Nephron progenitor cell (in vitro differentiated cells): Measurements from ENCODE around the gene NOS1AP.
A peak's percentile ranks its signal among the peaks of the same experiment; 100 is the strongest.
"Not testable (repeated sequence)": the region's sequence is repeated elsewhere in the genome, so short reads cannot be mapped to it uniquely, and the experiment has no call there.

ENCODE experiments used
- DNase-seq: peaks from one replicate; pipeline ENCODE4 v3.0.0; 2021
- H3K27ac Mint-ChIP-seq: 2 replicates; pipeline ENCODE4 v1.8.0; 2021; ENCODE audit warnings: mild to moderate bottlenecking, moderate library complexity, mixed read lengths
- H3K27me3 Mint-ChIP-seq: 2 replicates; pipeline ENCODE4 v1.8.0; 2021; ENCODE audit warnings: mild to moderate bottlenecking, low read depth, mixed read lengths; ENCODE audit not compliant: poor library complexity
- H3K36me3 Mint-ChIP-seq: 2 replicates; pipeline ENCODE4 v1.8.0; 2021; ENCODE audit warnings: low read depth, mixed read lengths
- H3K4me1 Mint-ChIP-seq: 2 replicates; pipeline ENCODE4 v1.8.0; 2021; ENCODE audit warnings: mixed read lengths
- H3K4me3 Mint-ChIP-seq: 2 replicates; pipeline ENCODE4 v1.8.0; 2021; ENCODE audit warnings: mild to moderate bottlenecking, moderate library complexity, mixed read lengths
- H3K9me3 Mint-ChIP-seq: 2 replicates; pipeline ENCODE4 v1.8.0; 2021; ENCODE audit warnings: mild to moderate bottlenecking, moderate library complexity, mixed read lengths
- TF ChIP-seq, protein P1 (sequence below): fragments of 200-600 bp; sonication (generic); IDR thresholded peaks from 2 replicates; pipeline ENCODE4 v1.5.0; 2021; ENCODE audit warnings: antibody characterized with exemption

NOS1AP gene

DNA sequence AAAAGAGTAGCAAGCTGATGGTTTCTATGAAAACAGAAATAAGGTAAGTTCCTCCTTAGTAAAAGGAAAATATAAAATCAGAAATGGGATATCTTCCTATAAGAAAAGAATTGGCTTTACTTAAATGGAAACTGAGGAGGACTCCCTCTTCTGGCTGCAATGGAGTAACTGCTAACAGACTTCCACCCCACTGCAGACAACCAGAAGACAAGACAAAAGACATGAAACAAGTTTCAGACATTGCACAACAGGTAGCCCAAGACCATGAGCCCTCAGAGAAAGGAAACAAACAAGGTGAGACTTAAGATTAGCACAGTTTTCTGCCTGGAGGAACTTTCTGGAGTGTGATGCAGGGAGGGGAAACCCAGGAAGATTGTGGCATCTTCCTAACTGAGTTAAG lies 28.8 kb upstream of the NOS1AP start:
- Mint-ChIP-seq H3K4me3 (no peak overlapping the region), H3K4me1 (no peaks in the 10 kb centered on the region), H3K27me3 (peaks cover 11% of the 10 kb centered on the region), H3K36me3 (no peaks in the 10 kb centered on the region), H3K27ac (no peak overlapping the region), H3K9me3 (peaks cover 16% of the 10 kb centered on the region)
- TF ChIP-seq, protein P1, sequence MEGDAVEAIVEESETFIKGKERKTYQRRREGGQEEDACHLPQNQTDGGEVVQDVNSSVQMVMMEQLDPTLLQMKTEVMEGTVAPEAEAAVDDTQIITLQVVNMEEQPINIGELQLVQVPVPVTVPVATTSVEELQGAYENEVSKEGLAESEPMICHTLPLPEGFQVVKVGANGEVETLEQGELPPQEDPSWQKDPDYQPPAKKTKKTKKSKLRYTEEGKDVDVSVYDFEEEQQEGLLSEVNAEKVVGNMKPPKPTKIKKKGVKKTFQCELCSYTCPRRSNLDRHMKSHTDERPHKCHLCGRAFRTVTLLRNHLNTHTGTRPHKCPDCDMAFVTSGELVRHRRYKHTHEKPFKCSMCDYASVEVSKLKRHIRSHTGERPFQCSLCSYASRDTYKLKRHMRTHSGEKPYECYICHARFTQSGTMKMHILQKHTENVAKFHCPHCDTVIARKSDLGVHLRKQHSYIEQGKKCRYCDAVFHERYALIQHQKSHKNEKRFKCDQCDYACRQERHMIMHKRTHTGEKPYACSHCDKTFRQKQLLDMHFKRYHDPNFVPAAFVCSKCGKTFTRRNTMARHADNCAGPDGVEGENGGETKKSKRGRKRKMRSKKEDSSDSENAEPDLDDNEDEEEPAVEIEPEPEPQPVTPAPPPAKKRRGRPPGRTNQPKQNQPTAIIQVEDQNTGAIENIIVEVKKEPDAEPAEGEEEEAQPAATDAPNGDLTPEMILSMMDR, result peak; percentile 30
- DNase-seq, result no peak

DNA sequence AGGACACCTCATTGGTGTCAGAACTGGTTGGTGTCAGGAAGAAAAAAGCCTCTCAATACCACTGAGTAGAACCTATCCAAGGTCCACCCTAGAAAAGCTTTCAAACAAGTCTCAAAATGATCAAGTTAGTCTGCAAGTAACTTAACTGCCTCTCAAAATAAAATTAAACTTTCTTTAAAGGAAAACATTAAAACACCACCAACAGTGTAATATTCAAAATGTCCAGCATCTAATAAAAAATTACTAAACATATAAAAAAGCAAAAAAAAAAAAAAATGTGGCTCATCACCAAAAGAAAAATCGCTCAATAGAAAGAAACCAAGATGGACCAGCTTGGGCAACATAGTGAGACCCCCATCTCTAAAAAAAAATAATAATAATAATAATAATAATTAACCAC lies 27.1 kb upstream of the NOS1AP start:
- Mint-ChIP-seq H3K27me3 (peaks cover 21% of the 10 kb centered on the region), H3K36me3 (no peaks in the 10 kb centered on the region), H3K27ac (no peak overlapping the region), H3K9me3 (peaks cover 16% of the 10 kb centered on the region), H3K4me3 (no peak overlapping the region), H3K4me1 (no peaks in the 10 kb centered on the region)
- no peak for DNase-seq
- TF ChIP-seq, protein P1, result no peak

DNA sequence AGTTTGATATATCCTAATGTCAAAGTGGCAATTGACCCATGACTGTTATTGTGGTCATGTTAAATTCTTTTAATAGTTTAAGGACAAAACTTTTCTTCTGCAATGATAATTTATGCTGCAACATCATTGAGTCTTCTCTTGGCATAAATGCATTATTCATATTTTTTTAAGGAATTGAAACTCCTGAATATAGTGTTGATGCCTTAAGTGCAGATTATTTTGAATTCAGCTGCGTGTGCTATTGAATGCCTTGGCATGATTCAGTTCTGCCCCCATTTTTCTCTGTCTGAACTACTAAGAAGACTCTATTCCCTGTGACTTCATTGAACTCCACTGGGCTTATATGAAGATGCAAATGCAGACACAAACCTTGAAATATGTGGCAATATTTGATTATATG lies 22.6 kb upstream of the NOS1AP start:
- H3K27me3 Mint-ChIP-seq, result peaks cover 34% of the 10 kb centered on the region

DNA sequence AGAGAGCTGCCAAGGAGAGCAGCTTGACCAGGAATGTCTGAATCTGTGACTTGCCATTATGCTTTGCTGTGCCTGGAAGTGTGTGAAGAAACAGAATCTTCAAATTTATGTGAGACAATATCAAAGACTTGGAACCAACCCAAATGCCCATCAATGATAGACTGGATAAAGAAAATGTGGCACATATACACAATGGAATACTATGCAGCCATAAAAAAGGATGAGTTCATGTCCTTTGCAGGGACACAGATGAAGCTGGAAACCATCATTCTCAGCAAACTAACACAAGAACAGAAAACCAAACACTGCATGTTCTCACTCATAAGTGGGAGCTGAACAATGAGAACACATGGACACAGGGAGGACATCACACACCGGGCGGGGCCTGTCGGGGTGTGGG lies 15.5 kb upstream of the NOS1AP start:
- DNase-seq, H3K9me3 Mint-ChIP-seq, H3K4me3 Mint-ChIP-seq, H3K36me3 Mint-ChIP-seq, H3K27ac Mint-ChIP-seq, H3K4me1 Mint-ChIP-seq: not testable (repeated sequence)
- H3K27me3 Mint-ChIP-seq, result peaks cover 13% of the 10 kb centered on the region

More for the DNA sequence above, 22.6 kb upstream of the NOS1AP start:
- TF ChIP-seq, protein P1, result no peak
- H3K4me3 Mint-ChIP-seq, result no peak overlapping the region
- no peak for DNase-seq
- no peaks in the 10 kb centered on the region for H3K36me3 Mint-ChIP-seq
- H3K9me3 Mint-ChIP-seq, result peaks cover 12% of the 10 kb centered on the region
- no peak overlapping the region for H3K27ac Mint-ChIP-seq
- no peaks in the 10 kb centered on the region for H3K4me1 Mint-ChIP-seq

DNA sequence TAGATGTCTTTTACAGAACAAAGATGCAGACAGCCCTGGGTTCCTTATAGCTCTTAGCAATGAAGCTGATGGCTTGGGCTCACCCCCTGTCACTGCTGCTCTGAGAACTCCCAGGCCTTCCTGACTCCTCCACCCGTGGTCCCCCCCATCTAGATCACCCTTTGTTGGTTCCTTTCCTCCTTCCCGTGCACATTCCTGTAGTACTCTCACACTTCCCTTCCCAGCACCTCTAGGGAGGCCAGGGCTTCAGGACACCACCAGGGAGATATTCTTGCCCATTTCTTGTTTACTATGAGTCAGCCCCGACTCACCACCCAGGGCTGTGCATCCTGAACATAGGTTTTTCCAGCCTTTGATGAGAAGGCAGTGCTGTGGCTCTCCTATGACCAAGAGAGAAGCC lies 14.4 kb upstream of the NOS1AP start:
- no peak for DNase-seq
- Mint-ChIP-seq H3K27ac (no peak overlapping the region), H3K27me3 (peaks cover 13% of the 10 kb centered on the region), H3K9me3 (no peaks in the 10 kb centered on the region), H3K4me3 (no peak overlapping the region), H3K4me1 (no peaks in the 10 kb centered on the region), H3K36me3 (no peaks in the 10 kb centered on the region)
- TF ChIP-seq, protein P1, result no peak

DNA sequence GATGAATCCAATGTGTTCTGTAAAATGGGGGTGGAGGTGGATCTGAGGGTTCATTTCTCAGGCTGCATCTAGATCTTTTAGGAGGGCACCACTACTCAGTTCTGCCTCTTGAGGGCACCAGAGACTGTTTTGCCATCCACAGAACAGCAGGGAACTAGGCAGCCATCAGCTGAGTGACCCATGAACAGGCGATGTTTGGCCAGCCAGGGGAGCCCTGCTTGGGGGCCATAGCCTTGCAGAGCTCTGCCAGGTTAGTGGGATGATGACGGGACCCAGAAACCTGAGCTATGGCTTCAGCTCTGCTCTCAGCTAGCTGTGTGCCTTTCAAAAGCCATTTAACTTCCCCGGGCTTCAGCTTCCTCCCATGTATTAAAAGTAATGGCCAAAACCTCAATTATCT lies 13.4 kb upstream of the NOS1AP start:
- TF ChIP-seq, protein P1, result peak; percentile 94
- Mint-ChIP-seq H3K4me1 (peaks cover 5% of the 10 kb centered on the region), H3K9me3 (no peaks in the 10 kb centered on the region), H3K27ac (no peak overlapping the region), H3K4me3 (no peak overlapping the region), H3K27me3 (peaks cover 13% of the 10 kb centered on the region), H3K36me3 (no peaks in the 10 kb centered on the region)
- DNase-seq, result peak; percentile 70
